T-helper 2 cell (primary cell): ENCODE results near the gene SRC.

ENCODE experiments used
- DNase-seq, 5 experiments: peaks; one replicate each; pipeline versions ENCODE4 v3.0.0 to v3.0.0-alpha.2; 2012 to 2022

SRC gene

DNA sequence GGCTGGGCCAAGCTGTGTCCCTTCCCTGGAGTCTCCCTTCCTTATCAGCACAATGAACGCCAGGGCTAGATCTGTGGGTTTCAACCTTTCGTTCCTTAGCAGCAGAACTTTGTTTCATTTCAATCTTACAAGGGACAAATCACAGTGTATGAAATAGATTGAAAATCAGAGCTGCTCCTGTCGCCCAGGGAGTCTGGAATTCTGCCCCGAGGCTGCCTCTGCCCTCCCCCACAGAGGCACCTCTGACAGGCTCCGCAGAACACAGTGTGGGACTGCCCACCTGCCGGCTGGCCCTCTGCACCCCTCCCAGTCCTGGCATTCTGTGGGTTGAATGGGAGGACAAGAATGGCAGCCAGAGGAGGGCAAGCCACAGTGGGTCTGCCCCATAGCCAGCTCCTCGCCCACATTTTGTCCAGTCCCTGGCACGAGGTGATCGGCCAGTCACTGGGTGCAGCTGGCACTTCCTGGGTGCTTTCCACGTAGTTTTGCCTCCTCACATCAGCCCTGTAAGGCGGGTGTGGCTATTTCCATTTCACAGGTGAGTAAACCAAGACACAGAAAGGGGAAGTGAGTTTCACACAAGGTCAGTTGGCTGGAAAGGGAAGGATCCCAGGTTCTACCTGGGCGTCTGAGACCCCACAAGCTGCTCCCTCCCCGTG, 30.4 kb upstream of the SRC start:
- DNase-seq: no peak

DNA sequence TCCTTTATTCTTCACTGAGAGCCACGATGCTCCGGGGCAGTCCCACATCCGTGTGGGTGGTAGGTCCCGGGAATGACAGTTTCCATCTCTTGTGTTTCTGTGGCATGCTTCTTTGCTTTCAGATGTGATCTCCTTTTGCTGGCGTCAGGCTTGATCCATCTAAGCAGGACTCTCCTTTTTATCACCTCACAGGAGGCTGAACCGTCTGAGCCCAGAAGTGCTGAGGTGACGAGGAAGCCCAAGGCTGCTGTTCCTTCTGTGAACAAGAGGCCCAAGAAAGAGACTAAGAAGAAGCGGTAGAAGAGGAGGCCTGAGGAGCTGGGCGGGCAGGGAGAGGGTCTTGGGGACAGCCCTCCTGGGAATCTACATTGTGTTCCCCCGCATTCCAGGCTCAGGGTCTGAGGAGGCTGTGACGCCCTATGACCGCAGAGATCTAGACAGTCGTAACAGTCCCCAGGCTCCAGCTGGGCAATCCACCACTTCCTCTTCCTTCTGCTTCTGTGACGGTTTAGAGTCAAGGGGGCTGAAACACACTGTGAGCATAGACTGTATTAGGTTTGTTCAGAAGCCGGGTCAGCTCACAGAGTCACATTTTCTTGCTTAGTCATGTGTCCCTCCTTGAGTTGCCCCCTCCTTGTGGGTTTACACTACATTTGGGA, 29.7 kb upstream of the SRC start:
- DNase-seq: peak in 1 of 5 experiments; percentile 76

DNA sequence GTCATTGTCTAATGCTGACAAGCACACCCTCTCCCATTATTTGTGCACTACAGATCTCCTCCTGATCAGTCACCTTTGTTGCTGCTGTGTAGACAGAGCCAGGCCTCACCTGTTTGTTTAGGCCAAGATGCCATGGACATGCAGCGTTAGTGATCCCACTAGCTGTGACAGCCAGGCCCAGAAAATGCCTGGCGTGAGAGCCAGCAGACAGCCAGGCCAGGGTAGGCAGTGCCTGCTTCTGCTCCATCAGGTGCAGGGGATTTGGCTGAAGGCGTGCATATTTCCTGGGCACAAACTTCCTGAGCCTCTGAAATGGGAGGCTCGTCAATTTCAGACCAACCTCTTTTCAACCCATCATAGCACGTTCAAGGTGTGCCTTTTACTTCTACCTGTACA, 29.2 kb upstream of the SRC start:
- DNase-seq: no peak

DNA sequence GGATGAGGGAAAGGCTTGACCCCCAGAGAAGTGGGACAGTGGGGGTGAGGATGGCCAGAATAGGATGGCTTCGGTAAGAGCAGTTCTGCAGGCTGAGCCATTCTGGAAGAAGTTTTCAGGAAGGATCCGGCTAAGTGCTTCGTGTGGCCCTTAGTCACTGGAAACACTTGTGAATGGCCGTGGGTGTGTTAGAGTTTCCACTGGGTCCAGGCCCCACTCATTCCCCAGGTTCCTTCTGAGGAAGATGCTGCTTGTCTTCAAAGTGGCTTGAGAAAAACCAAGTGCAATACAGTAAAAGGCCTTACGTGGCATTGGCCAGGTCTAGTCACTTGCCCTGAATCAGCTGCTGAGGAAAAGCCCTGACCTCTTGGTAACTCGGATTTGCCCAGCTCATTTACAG, 28.6 kb upstream of the SRC start:
- DNase-seq: no peak

DNA sequence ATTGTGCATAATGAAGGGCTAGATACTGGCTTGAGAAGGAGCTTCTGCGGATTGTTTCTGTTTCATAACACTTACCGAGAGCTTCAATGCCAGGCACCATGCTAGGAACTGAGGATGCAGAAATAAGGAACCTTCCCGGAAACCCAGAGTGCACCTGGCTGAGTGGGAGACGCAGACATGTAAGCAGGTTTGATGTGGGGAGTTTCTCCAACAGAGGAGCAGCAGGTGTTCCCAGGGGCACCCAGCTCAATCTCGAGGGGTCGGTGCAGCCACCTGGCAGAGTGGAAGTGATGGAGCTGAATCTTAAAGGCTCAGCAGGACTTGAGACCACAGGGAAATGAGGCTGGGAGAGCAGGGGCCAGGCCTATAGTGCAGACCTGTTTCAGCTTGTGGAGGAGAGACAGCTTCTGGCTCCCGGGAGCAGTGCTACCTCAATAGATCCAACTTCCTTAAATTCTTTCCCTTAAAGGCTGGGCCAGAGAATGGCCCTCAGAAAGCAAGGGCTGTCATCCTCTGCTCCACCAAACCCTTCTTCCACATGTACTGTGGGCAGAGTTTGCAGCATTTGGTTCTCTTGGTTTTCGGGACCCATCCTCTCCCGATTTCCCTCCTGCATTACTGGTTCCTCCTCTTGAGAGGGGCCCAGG, 27.8 kb upstream of the SRC start:
- DNase-seq: no peak

DNA sequence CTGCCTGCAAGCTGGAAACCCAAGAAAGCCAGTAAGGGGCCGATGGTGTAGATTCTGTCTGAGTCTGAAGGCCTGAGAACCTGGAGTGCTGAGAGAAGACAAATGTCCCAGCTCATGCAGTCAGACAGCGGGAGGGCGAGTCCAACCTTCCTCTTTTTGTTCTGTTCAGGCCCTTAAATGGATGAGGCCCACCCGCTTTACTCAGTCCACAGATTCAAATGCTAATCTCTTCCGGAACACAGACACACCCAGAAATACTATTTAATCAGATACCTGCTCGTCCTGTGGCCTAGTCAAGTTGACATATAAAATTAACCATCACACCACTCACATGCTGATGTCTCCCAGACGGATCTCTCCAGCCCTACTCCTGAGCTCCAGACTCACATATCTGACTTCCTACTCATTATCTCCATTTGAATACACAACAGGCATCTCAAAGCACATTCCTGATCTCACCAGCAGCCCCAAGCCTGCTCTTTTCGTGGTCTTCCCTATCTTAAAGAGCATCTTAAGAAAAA, 26.7 kb upstream of the SRC start:
- no peak for DNase-seq

DNA sequence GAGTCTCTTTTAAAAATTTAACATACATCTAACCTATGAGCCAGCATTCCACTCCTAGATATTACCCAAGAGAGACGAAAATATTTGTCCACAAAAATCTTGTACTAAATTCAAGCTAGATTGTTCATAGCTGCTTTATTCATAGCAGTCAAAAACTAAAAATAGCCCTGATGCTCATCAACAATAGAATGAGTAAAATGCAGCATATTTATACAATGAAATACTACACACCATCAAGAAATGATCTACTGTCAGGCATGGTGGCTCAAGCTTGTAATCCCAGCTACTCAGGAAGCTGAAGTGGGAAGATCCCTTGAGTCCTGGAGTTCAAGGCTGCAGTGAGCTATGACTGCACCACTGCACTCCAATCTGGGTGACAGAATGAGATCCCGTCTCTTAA, 22.0 kb upstream of the SRC start:
- DNase-seq: no peak

DNA sequence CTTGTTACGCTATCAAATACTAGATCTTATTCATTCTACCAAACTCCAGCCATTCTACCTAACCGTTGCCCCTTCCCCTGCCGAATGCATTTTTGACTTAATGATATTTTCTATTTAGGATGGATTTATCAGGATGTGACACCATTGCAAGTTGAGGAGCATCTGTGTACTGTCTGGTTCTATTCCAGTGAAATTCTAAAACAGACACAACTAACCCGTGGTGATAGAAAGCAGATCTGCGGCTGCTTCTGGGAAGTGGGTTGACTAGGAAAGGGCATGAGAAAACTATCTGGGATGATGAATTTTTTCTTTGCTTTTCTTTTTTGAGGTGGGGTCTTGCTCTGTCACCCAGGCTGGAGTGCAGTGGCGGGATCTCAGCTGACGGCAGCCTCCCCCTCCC, 20.7 kb upstream of the SRC start:
- DNase-seq: no peak

DNA sequence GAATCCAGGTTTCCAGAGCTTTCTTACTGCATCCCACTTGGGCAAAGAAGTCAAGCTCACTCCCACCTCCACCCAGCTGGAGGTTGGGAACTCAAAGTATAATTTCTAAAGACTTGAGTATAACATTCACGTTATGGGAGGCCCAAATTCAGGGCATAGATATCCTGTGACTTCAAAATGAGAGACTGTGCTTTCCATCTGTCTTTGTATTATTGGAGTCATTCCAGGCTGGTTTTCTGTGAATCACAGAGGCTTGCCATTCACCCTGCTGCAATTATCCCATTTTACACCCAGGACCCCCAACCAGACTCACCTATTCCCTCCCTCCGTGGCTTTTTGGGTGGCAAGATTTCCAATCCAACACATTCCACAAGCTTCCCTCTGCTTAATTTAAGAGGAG, 19.3 kb upstream of the SRC start:
- no peak for DNase-seq

DNA sequence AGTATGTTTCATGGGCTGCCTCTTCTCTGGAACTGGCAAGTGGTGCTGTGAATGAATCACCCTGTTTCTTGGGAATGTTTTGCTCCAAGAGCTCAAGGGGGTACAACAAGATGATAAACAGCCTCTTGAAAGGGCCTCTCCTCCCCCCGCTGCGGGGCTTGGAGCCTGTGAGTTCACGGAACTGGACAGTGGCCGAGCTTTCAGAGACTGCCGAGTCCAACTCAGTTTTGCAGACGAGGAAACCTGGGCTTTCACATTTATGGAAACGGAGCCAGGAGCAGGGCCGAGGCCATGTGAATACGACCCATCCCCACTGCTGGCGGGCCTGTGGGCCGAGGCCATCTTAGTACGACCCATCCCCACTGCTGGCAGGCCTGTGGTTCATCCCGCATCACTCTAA, 18.2 kb upstream of the SRC start:
- no peak for DNase-seq

DNA sequence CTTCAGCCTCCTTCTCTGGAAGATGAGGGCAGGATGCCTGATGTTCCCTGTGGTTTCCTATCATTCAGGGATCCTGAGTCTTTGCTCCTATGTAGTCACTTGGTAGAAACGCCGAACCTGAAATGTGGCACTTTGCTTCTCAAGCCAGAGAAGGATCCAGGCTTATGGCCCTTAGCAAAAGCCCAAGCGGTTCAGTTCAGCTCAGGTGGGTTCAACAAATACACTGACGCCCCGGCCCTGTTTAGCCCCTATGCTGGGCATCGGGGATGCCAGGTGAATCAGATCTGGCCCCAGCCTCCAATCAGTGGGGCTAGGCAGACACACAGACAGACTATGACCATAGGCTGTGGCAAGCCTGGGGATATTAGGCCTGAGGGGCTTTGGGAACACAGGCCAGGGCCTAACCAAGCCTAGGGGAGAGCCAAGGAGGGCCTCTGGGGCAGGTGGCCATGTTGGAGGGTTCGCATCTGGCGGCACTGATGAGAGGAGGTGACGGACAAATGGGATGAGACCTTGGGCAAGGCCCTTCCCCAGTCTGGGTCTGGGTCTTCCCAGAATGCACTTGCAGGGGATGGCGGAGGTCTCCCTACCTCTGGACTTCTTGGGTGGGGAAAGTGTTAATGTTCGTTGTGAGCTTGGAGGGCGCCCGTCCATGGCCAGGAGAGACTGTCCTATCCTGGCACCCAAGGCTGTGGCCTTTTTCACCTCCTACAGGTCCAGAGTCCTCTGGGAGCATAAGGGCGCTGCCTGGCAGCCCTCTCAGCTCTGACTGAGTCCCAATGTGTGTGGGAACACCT, 17.6 kb upstream of the SRC start:
- DNase-seq: no peak

DNA sequence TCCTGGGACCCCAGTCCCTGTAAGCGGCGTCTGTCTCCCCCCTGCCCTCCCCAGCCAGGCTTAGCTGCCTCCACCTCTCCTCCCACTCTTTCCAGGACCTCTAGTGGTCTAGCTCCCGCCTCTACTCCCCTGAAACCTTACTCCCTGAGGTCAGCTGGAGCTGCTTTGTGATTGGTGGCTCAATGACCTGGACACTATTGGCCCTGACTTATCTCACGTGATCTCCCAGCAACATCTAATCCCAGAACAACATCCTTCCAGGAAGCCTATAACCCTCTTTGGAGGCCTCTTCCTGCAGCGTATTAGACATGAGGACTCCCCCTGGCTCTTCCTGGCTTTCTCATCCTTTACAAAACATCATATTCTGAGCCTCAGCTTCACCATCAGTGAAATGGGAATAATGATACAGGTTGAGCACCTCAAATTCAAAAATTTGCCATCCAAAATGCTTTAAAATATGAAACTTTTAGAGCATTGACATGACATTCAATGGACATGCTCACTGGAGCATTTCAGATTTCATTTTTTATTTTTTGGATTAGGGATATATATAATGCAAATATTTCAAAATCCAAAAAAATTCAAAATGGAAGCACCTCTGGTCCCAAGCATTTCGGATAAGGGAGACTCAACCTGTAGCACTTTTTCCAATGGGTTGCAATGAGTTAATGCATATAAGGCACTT, 16.3 kb upstream of the SRC start:
- no peak for DNase-seq

DNA sequence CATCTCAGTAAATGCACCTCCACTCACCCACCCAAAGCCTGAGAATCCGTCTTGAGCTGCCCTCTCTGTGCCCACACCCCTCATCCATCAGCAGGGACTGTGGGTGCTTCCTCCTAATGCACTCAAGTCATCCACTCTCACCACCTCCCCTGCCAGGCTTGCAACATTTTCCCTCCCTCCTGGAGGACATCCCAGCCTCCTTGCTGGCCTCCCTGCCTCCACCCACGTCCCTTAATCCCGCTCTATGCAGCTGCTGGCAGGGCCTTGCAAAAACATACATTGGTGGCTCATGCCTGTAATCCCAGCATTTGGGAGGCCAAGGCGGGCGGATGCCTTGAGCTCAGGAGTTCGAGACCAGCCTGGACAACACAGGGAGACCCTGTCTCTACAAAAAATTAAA, 15.6 kb upstream of the SRC start:
- no peak for DNase-seq

DNA sequence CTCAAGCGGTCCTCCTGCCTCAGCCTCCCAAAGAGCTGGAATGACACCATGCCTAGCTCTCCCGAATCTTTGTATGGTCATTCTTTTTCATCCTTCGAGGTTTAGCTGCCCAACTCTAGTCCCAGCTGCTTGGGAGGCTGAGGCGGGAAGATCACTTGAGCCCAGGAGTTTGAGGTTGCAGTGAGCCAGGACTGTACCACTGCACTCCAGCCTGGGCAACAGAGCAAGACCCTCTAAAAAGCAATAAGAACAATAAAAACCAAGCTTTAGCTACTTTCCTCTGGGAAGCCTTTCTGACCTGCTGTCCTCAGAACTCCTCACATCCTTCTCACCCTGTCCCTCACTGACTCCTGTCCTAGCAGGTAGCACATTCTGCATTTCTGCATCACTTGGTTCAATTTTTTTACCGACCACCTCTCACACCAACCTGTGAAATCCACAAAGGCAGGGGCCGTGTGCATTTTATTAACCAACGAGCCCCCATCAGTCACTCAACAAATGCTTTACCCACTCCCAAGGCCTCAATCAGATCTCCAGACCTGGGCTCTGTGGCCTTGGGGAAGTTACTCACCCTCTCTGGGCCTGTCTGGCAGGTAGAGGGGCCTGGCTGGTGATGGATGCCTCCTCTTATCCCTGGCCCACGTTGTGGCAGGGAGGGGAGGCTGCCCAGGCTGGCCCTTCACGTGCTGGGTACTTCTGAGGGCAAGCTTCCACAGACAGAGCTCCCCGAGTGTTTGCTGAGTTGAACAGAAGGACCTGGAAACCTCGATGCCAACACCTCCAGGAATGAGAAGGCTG, 14.7 kb upstream of the SRC start:
- DNase-seq: no peak

DNA sequence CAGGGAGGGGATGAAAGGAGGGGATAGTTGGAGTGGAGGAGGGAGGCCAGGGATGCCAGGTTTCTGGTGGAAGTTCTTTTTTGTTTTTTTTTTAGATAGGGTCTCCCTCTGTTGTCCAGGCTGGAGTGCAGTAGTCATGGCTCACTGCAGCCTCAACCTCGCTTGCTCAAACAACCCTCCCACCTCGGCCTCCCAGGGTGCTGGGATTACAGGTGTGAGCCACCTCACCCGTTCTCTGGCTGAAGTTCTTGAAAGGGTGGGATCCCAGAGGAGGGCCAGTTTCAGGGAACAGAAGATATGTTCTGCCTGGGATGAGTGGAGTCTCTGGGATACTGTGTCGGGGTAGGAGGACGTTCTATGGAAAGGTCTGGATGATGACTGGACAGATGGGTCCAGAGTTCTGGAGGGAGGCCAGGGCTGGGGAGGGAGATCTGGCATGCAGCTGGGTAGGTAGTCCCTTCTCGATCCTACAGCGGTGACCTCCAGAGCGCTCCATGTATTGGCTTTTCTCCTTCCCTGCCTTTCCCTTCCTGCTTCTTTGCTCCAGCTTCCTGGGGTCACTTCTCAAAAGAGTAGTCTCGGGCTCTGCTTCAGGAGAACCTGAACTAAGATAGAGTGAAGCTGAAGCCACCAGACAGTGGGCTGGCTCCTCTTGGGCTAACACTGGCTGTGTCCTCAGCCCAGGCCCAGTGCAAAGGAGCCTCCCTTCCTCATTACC, 12.7 kb upstream of the SRC start:
- no peak for DNase-seq

DNA sequence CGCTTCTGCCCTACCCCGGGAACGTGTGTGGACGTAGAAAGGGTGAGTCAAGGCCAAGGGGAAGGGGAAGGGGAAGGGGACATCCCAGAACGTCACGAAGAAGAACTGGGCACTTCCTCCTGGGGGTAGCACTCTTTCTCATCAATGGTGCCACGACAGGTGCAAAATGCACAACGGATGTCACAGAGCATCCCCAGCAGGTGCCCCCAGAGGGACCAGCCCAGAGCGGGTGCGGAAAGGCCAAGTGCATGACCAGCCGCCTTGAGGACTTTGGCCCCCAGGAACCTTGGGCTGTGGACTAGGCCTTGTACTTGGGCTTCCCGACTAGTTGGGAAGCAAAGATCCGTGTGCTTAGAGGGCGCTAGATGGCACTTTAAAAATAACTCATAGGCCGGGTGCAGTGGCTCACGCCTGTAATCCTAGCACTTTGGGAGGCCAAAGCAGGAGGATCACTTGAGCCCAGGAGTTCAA, 12.1 kb upstream of the SRC start:
- no peak for DNase-seq

DNA sequence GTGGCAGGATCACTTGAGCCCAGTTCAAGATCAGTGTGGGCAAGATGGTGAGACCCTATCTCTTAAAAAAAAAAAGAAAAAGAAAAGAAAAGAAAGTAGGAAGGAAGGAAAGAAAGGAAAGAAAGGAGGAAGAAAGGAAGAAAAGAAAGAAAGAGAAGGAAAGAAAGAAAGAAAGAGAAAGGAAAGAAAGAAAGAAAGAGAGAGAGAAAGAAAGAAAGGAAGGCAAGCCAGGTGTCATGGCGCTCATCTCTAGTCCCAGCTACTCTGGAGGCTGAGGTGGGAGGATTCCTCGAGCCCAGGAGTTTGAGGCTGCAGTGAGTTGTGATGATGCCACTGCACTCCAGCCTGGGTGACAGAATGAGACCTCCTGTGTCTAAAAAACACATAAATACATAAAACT, 11.5 kb upstream of the SRC start:
- no peak for DNase-seq

DNA sequence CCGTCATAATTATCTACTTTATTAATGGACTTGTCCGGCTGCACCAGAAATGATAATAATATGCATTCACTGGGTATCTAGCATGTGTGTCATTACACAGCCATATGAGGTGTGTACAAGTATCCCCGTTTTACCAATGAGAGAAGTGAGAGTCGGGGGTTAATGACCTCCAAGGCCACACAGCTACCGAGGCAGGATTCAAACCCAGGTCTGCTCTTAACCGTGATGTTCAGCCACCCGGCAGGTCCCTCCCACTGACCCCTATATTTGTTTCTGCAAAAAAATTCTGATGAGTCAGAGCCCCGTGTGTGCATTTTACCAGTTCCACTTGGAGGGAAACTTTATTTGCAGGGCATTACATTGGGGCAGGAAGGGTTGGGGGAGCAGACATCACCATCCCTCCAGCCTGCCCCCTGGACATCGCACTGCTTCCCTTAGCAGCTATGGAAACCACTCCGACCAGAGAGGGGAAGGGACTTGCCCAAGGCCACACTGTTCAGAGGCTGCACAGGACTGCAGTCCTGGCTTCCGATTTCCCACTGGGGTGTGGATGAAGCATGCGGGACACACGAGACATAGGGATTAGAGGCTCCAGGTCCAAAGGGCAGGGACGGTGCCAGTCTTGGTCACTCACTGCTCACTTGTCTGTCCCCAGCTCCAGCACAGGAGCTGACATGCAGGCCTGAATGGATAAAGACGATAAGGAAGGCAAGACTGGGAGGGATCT, 10.1 kb upstream of the SRC start:
- DNase-seq: no peak

DNA sequence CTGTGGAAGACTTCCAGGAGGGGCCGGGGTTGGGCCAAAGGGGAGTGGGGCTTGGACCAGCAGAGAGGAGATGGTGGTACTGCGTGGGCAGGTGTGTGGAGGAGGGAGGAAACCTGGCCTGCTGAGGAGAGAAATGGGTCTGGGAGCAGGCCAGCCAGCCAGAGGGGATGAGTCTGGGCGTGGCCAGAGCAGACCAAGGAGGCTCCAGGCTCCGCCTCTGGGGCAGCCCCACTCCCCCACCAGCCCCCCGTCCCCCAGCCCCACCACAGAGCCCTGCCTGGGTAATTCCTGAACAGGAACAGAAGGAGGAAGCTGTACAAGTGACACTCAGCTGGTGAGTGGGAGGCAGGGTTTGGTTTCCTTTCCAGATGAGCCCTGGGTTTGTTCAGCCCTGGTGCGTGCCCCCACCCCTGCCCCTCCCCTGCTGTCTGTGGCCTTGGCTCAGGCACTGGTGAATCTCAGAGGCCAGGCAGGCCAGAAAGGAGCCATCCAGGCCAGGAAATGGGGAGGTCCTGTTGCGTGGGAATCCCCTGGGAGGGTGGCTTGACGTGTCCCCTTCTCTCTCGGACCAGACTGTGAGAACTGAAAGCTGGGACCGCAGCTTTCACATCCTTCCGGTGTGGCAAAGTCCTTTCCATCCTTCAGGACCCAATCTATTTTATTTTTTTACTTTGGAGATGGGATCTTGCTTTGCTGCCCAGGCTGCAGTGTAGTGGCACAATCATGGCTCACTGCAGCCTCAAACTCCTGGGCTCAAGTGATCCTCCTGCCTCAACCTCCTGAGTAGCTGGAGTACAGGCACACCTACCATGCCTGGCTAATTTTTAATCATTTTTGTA, 9.4 kb upstream of the SRC start:
- DNase-seq: peak in 2 of 5 experiments; percentile 17 to 45
